H9 (cell line): ENCODE data around the gene CORO1C. TPM values are rescaled to one million over a fixed set of nuclear protein-coding genes. Genes with fewer than 3 reads are reported as not detected.

ENCODE experiments used
- DNase-seq: peaks from one replicate; pipeline ENCODE4 v3.0.0-alpha.2; 2017
- H2AFZ ChIP-seq: one replicate; pipeline ENCODE4 v1.6.1; 2013; ENCODE audit warnings: mild to moderate bottlenecking, low read length, control low read depth, moderate library complexity
- H2AK5ac ChIP-seq: 2 replicates; pipeline ENCODE4 v1.6.1; 2013; ENCODE audit warnings: low read length, control low read depth, mixed read lengths; ENCODE audit not compliant: insufficient read length
- H2BK120ac ChIP-seq: one replicate; pipeline ENCODE4 v1.6.1; 2013; ENCODE audit warnings: low read depth, mild to moderate bottlenecking, low read length, control low read depth, inconsistent platforms; ENCODE audit not compliant: poor library complexity, severe bottlenecking
- H2BK12ac ChIP-seq: 2 replicates; pipeline ENCODE4 v1.6.1; 2013; ENCODE audit warnings: low read length, control low read depth, mixed read lengths, low read depth; ENCODE audit not compliant: insufficient read length
- H2BK15ac ChIP-seq: 2 replicates; pipeline ENCODE4 v1.6.1; 2013; ENCODE audit warnings: low read depth, low read length, control low read depth
- H2BK20ac ChIP-seq: one replicate; pipeline ENCODE4 v1.6.1; 2013; ENCODE audit warnings: low read depth, mild to moderate bottlenecking, low read length, control low read depth, inconsistent platforms; ENCODE audit not compliant: poor library complexity, severe bottlenecking
- H2BK5ac ChIP-seq: 2 replicates; pipeline ENCODE4 v1.6.1; 2013; ENCODE audit warnings: low read length, control low read depth, mixed read lengths; ENCODE audit not compliant: insufficient read length
- H3K14ac ChIP-seq: 2 replicates; pipeline ENCODE4 v1.6.1; 2013; ENCODE audit warnings: low read length, control low read depth; ENCODE audit not compliant: insufficient read depth
- H3K18ac ChIP-seq: 2 replicates; pipeline ENCODE4 v1.6.1; 2013; ENCODE audit warnings: low read depth, mild to moderate bottlenecking, mixed read lengths, low read length, control low read depth; ENCODE audit not compliant: insufficient read length
- H3K23ac ChIP-seq: 2 replicates; pipeline ENCODE4 v1.6.1; 2013; ENCODE audit warnings: low read length, control low read depth, mixed read lengths, low read depth; ENCODE audit not compliant: insufficient read length
- H3K23me2 ChIP-seq: 2 replicates; pipeline ENCODE4 v1.6.1; 2013; ENCODE audit warnings: low read depth, mild to moderate bottlenecking, mixed read lengths, low read length, control low read depth; ENCODE audit not compliant: insufficient read length, poor library complexity, severe bottlenecking
- H3K27ac ChIP-seq: 2 replicates; pipeline ENCODE4 v1.5.1; 2013; ENCODE audit warnings: low read length, control low read depth, mixed read lengths, low read depth; ENCODE audit not compliant: insufficient read length
- H3K27me3 ChIP-seq: 2 replicates; pipeline ENCODE4 v1.6.1; 2013; ENCODE audit warnings: low read length, control low read depth, inconsistent platforms; ENCODE audit not compliant: insufficient read depth
- H3K4ac ChIP-seq: 2 replicates; pipeline ENCODE4 v1.6.1; 2013; ENCODE audit warnings: low read depth, mild to moderate bottlenecking, control low read depth, inconsistent platforms, low read length, moderate library complexity
- H3K4me1 ChIP-seq: 2 replicates; pipeline ENCODE4 v1.6.1; 2013; ENCODE audit warnings: low read length, control low read depth, inconsistent platforms; ENCODE audit not compliant: insufficient read depth
- H3K4me2 ChIP-seq: 2 replicates; pipeline ENCODE4 v1.6.1; 2013; ENCODE audit warnings: low read length, control low read depth, mixed read lengths; ENCODE audit not compliant: insufficient read length, insufficient read depth
- H3K56ac ChIP-seq: 2 replicates; pipeline ENCODE4 v1.6.1; 2013; ENCODE audit warnings: low read depth, mild to moderate bottlenecking, mixed read lengths, low read length, control low read depth; ENCODE audit not compliant: insufficient read length
- H3K79me1 ChIP-seq: 2 replicates; pipeline ENCODE4 v1.6.1; 2013; ENCODE audit warnings: low read depth, mild to moderate bottlenecking, moderate library complexity, low read length, control low read depth, inconsistent platforms; ENCODE audit not compliant: insufficient read depth, poor library complexity, severe bottlenecking
- H3K79me2 ChIP-seq: 2 replicates; pipeline ENCODE4 v1.6.1; 2013; ENCODE audit warnings: low read length, control low read depth, inconsistent platforms; ENCODE audit not compliant: insufficient read depth
- H3K9ac ChIP-seq: 2 replicates; pipeline ENCODE4 v1.6.1; 2013; ENCODE audit warnings: low read length, control low read depth, mixed read lengths; ENCODE audit not compliant: insufficient read length; ENCODE audit errors: extremely low read depth
- H3K9me3 ChIP-seq: one replicate; pipeline ENCODE4 v1.6.1; 2013; ENCODE audit warnings: low read depth, low read length, inconsistent platforms; ENCODE audit not compliant: control insufficient read depth
- H3T11ph ChIP-seq: one replicate; pipeline ENCODE4 v1.6.1; 2013; ENCODE audit warnings: mild to moderate bottlenecking, low read length, control low read depth, inconsistent platforms
- H4K20me1 ChIP-seq: one replicate; pipeline ENCODE4 v1.6.1; 2013; ENCODE audit not compliant: control insufficient read depth, insufficient read length, insufficient read depth
- H4K5ac ChIP-seq: 2 replicates; pipeline ENCODE4 v1.6.1; 2013; ENCODE audit warnings: low read depth, mild to moderate bottlenecking, mixed read lengths, low read length, control low read depth; ENCODE audit not compliant: insufficient read length
- H4K8ac ChIP-seq: replicated peaks from 2 replicates; pipeline ENCODE4 v1.6.1; 2013; ENCODE audit warnings: low read length, control low read depth, mixed read lengths, low read depth; ENCODE audit not compliant: insufficient read length
- H4K91ac ChIP-seq: 2 replicates; pipeline ENCODE4 v1.6.1; 2013; ENCODE audit warnings: low read depth, mild to moderate bottlenecking, moderate library complexity, mixed read lengths, low read length, control low read depth; ENCODE audit not compliant: insufficient read length
- H3K27ac Mint-ChIP-seq, 3 experiments: 2 replicates in 2 of 3; 3 replicates in 1 of 3; pipeline ENCODE4 v1.8.0; 2020 to 2021; ENCODE audit warnings: mixed read lengths in 3 of 3, mild to moderate bottlenecking in 1 of 3, moderate library complexity in 1 of 3
- H3K27me3 Mint-ChIP-seq: 2 replicates; pipeline ENCODE4 v1.8.0; 2021; ENCODE audit warnings: low read depth, mild to moderate bottlenecking, moderate library complexity, mixed read lengths
- H3K36me3 Mint-ChIP-seq, 3 experiments: 2 replicates in 2 of 3; 3 replicates in 1 of 3; pipeline ENCODE4 v1.8.0; 2020 to 2021; ENCODE audit warnings: low read depth in 3 of 3, mixed read lengths in 3 of 3; ENCODE audit not compliant: insufficient read depth in 1 of 3
- H3K4me1 Mint-ChIP-seq, 2 experiments: 2 replicates each; pipeline ENCODE4 v1.8.0; 2020; ENCODE audit warnings: mixed read lengths in 2 of 2
- H3K4me3 Mint-ChIP-seq, 2 experiments: 2 replicates in 1 of 2; 3 replicates in 1 of 2; pipeline ENCODE4 v1.8.0; 2020 to 2021; ENCODE audit warnings: mild to moderate bottlenecking in 2 of 2, mixed read lengths in 2 of 2, moderate library complexity in 1 of 2
- H3K9me3 Mint-ChIP-seq, 2 experiments: 2 replicates in 1 of 2; 3 replicates in 1 of 2; pipeline ENCODE4 v1.8.0; 2020; ENCODE audit warnings: mild to moderate bottlenecking in 2 of 2, mixed read lengths in 2 of 2, moderate library complexity in 1 of 2
- WGBS: extraction: QIAGEN DNeasy Blood & Tissue Kit; methylation state at CpG from one replicate; pipeline ENCODE4 v1.1.7; 2013; ENCODE audit warnings: missing lambda C conversion rate, low lambda C conversion rate, mixed read lengths; ENCODE audit not compliant: insufficient read length; ENCODE audit errors: extremely low coverage; 5-methylcytosine and 5-hydroxymethylcytosine counted together
- total RNA-seq: library from RNA; stranded (reverse); gene quantifications from 2 replicates; pipeline ENCODE4 v1.2.1, GENCODE V29; 2021
- TF ChIP-seq, protein P1 (sequence below): fragments of 200-600 bp; sonication (generic); conservative IDR thresholded peaks from 3 replicates; pipeline ENCODE4 v1.8.0; 2021; ENCODE audit warnings: antibody characterized with exemption, mild to moderate bottlenecking

The CORO1C gene
- total RNA-seq, 1 experiment from 2014 or later = 154 TPM

DNA sequence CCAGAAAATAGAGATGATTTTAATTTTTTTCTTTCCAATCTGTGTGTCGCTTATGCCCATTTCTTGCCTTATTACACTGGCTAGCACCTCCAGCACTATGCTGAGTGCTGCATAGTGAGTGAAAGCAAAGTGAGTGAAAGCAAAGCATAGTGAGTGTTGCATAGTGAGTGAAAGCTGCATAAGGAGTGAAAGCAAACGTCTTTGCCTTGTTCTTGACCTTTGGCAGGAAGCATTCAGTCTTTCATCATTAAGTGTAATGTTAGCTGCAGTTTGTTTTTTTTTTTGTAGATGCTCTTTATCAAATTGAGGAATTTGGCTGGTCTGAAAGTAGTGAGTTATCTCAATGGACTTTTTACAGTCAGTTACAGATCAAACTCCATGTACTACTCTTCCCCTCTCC is 6.9 kb upstream of the CORO1C start:
- Histone ChIP-seq H2AFZ (no peak overlapping the region), H2AK5ac (no peak overlapping the region), H2BK12ac (no peak overlapping the region), H2BK20ac (no peak overlapping the region), H4K20me1 (no peaks in the 10 kb centered on the region), H3K27me3 (no peaks in the 10 kb centered on the region), H3K4ac (no peak overlapping the region), H3K9ac (no peak overlapping the region), H3K4me1 (no peaks in the 10 kb centered on the region), H3K23me2 (no peaks in the 10 kb centered on the region), H3K56ac (no peak overlapping the region), H3K9me3 (no peaks in the 10 kb centered on the region), H4K91ac (no peak overlapping the region), H2BK15ac (no peak overlapping the region), H3K14ac (no peak overlapping the region), H3K18ac (no peak overlapping the region), H4K5ac (no peak overlapping the region), H3K79me2 (no peaks in the 10 kb centered on the region), H2BK5ac (no peak overlapping the region), H3K27ac (no peak overlapping the region), H4K8ac (no peak overlapping the region), H3K4me2 (no peak overlapping the region), H3T11ph (no peak overlapping the region), H3K23ac (no peak overlapping the region), H2BK120ac (no peak overlapping the region), H3K79me1 (no peaks in the 10 kb centered on the region)
- 0 out of 7 replicates have a peak, but pooled peaks cover 0 to 4% (median 0%) of the 10 kb centered on the region in 3 experiments for H3K36me3 Mint-ChIP-seq
- H3K27ac Mint-ChIP-seq = no peak overlapping the region
- H3K9me3 Mint-ChIP-seq = no peaks in the 10 kb centered on the region; a peak in 1 of 5 replicates
- WGBS = no CpG with 5 or more reads among the region's 2 CpGs
- no peaks in the 10 kb centered on the region for H3K27me3 Mint-ChIP-seq
- TF ChIP-seq, protein P1, sequence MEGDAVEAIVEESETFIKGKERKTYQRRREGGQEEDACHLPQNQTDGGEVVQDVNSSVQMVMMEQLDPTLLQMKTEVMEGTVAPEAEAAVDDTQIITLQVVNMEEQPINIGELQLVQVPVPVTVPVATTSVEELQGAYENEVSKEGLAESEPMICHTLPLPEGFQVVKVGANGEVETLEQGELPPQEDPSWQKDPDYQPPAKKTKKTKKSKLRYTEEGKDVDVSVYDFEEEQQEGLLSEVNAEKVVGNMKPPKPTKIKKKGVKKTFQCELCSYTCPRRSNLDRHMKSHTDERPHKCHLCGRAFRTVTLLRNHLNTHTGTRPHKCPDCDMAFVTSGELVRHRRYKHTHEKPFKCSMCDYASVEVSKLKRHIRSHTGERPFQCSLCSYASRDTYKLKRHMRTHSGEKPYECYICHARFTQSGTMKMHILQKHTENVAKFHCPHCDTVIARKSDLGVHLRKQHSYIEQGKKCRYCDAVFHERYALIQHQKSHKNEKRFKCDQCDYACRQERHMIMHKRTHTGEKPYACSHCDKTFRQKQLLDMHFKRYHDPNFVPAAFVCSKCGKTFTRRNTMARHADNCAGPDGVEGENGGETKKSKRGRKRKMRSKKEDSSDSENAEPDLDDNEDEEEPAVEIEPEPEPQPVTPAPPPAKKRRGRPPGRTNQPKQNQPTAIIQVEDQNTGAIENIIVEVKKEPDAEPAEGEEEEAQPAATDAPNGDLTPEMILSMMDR = no peak
- H3K4me3 Mint-ChIP-seq = no peak overlapping the region
- peaks cover 5 to 7% of the 10 kb centered on the region in 2 experiments; a peak in 3 of 4 replicates for H3K4me1 Mint-ChIP-seq
- no peak for DNase-seq
